GM18520 (cell line): ENCODE results near the gene TSPAN9.

ENCODE experiments used
- ATAC-seq: cut with Tn5 transposase; IDR thresholded peaks from one replicate; pipeline ENCODE4 v1.9.1; 2021; ENCODE audit not compliant: unreplicated experiment

Gene TSPAN9

DNA sequence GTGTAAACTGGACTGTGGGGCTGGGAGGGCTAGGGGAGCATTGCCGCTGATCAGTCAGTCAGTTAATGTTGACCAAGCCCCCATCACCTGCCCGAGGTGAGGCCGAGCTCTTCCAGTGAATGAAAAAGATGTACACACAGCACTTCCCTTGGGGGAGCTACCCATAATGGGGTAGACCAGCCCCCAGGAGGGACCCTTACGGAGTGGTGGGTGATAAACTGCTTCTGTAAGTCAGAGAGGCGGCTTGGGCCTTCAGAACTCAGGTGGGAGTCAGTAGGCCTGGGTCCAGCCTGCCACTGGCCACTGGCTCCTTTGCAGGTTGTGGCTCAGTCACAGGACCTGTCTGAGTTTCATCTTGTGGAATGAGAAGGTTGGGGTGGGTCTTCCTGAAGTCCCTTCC, 43.5 kb downstream of the TSPAN9 start:
- no peak for ATAC-seq

GRCh38 chr12:3122841-3123678, 45.9 kb downstream of the TSPAN9 start:
- ATAC-seq, result no peak

DNA sequence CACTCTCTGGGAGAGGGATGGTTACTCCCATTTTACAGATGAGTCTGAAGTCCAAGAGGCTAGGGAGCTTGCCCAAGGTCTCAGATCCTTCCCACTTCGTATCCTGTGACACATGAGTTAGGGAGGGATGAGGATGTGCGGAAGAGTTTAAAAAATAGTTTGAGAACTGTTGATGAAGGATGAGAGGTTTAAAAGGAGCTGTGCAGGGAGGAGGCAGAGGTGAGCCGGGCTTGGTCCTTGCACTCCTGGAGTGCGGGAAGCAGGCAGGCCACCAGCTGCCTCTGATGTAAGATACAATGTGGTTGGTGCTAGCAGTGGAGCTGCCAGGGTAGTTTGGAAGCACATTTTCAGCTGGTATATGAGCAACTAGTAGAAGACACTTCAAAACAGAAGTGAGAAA, 46.5 kb downstream of the TSPAN9 start:
- no peak for ATAC-seq

GRCh38 chr12:3124917-3125316, 47.7 kb downstream of the TSPAN9 start:
- no peak for ATAC-seq

- no peak for ATAC-seq
Observed at GRCh38 chr12:3125674-3126073, 48.5 kb downstream of the TSPAN9 start.

GRCh38 chr12:3127832-3128231, 50.7 kb downstream of the TSPAN9 start:
- no peak for ATAC-seq

GRCh38 chr12:3128498-3129293, 51.5 kb downstream of the TSPAN9 start:
- ATAC-seq, result no peak

- ATAC-seq, result no peak
Observed at GRCh38 chr12:3129301-3130056, 52.3 kb downstream of the TSPAN9 start.

- ATAC-seq, result no peak
Observed at GRCh38 chr12:3130057-3130830, 53.1 kb downstream of the TSPAN9 start.

GRCh38 chr12:3131129-3131528, 54.0 kb downstream of the TSPAN9 start:
- ATAC-seq, result no peak

- ATAC-seq, result no peak
Observed at GRCh38 chr12:3132636-3133404, 55.6 kb downstream of the TSPAN9 start.

- ATAC-seq, result no peak
Observed at GRCh38 chr12:3133405-3133783, 56.2 kb downstream of the TSPAN9 start.

- no peak for ATAC-seq
Observed at GRCh38 chr12:3134126-3134525, 56.9 kb downstream of the TSPAN9 start.

- ATAC-seq, result no peak
Observed at GRCh38 chr12:3134526-3135135, 57.5 kb downstream of the TSPAN9 start.

GRCh38 chr12:3135522-3136461, 58.6 kb downstream of the TSPAN9 start:
- ATAC-seq, result no peak

- no peak for ATAC-seq
Observed at GRCh38 chr12:3136641-3137267, 59.6 kb downstream of the TSPAN9 start.

DNA sequence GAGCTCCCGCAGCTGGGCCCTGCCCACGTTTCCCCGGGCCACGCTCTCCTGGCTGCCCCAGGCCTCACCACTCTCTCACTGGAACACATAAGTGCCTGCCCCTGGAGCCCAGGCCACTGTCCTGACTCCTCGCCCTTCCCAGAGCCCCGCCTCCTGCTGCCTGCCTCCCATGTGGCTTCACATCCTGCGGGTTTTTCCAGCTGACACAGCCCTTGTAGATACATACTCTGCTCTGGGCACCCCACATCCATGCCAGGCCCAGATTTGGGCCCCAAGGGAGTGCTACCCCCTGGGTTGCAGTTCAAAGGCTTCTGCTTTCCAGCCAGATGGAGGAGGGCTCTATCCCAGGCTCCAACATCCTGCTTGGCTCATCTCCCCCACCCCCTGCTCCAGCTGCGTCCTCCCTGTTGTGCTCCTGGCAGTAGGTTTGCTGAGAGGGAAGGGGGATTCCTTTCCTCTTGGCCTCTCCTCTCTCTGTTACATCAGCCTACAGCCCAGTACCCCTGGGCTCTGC, 60.1 kb downstream of the TSPAN9 start:
- no peak for ATAC-seq
